Sigmoid colon (tissue), 4 donors: ENCODE data around the gene ZNF512B.

Experiments used
- CTCF ChIP-seq, 4 experiments: fragments of 450-650 bp in 3 of 4; fragments of 200-600 bp in 1 of 4; IDR thresholded peaks; one replicate each; pipeline ENCODE4 v1.5.1; 2016 to 2019; ENCODE audit warnings: antibody characterized with exemption in 4 of 4, mild to moderate bottlenecking in 3 of 4, moderate library complexity in 2 of 4
- EP300 ChIP-seq, 4 donors: sonication (generic); formaldehyde crosslinking; IDR thresholded peaks; one replicate each; pipeline ENCODE4 v1.6.1; 2017; ENCODE audit warnings: antibody characterized with exemption in 4 of 4
- POLR2AphosphoS5 ChIP-seq, 4 donors: sonication (generic); formaldehyde crosslinking; IDR thresholded peaks; one replicate each; pipeline ENCODE4 v1.6.1; 2017; ENCODE audit warnings: antibody characterized with exemption in 4 of 4

GRCh38 chr20:63940472-63941266 is 29.1 kb downstream of the ZNF512B start:
- TF ChIP-seq EP300 (IDR thresholded peaks at IDR 0.05) (no peak), POLR2AphosphoS5 (IDR thresholded peaks at IDR 0.05) (no peak), CTCF (IDR thresholded peaks at IDR 0.05) (no peak)
